HepG2 (cell line): ENCODE results near the gene INTS2. TPM values are rescaled to one million over a fixed set of nuclear protein-coding genes. Genes with fewer than 3 reads are reported as not detected.

Experiments
- ATAD3A ChIP-seq: sonication (generic); formaldehyde crosslinking; IDR thresholded peaks from 2 replicates; pipeline ENCODE4 v1.4.0; 2020; ENCODE audit warnings: missing genetic modification reagents
- CBX2 ChIP-seq, 2 experiments: fragments of 200-600 bp in 1 of 2; sonication (generic); formaldehyde crosslinking in 1 of 2; IDR thresholded peaks; 2 replicates each; pipeline versions ENCODE4 v1.7.0 to v1.8.1; 2018 to 2022; ENCODE audit warnings: low read depth in 2 of 2, low read length in 1 of 2, mild to moderate bottlenecking in 1 of 2, missing genetic modification reagents in 1 of 2
- IRF2 ChIP-seq: IDR thresholded peaks from 2 replicates; pipeline ENCODE4 v1.6.1; 2018; ENCODE audit warnings: missing genetic modification reagents, missing compliant biosample characterization
- MYC ChIP-seq: sonication (generic); formaldehyde crosslinking; IDR thresholded peaks from 2 replicates; pipeline ENCODE4 v1.9.0; 2021; ENCODE audit warnings: missing genetic modification reagents, borderline replicate concordance
- NFRKB ChIP-seq: fragments of 450-650 bp; IDR thresholded peaks from 2 replicates; pipeline ENCODE4 v1.6.1; 2017
- NFYC ChIP-seq: IDR thresholded peaks from 2 replicates; pipeline ENCODE4 v1.6.1; 2016; ENCODE audit warnings: missing genetic modification reagents, missing compliant biosample characterization
- POGZ ChIP-seq: sonication (generic); formaldehyde crosslinking; IDR thresholded peaks from 2 replicates; pipeline ENCODE4 v1.4.0; 2020; ENCODE audit warnings: mild to moderate bottlenecking, missing genetic modification reagents
- RXRA ChIP-seq: sonication (generic); formaldehyde crosslinking; IDR thresholded peaks from 2 replicates; pipeline ENCODE4 v1.5.1; 2020; ENCODE audit warnings: missing genetic modification reagents
- SOX6 ChIP-seq, 2 experiments: fragments of 450-650 bp in 1 of 2; sonication (generic) in 1 of 2; formaldehyde crosslinking in 1 of 2; IDR thresholded peaks; 2 replicates each; pipeline versions ENCODE4 v1.4.0 to v1.6.1; 2017 to 2020; ENCODE audit warnings: antibody characterized with exemption in 1 of 2, mild to moderate bottlenecking in 1 of 2, missing genetic modification reagents in 1 of 2
- ZC3H4 ChIP-seq: sonication (generic); formaldehyde crosslinking; IDR thresholded peaks from 2 replicates; pipeline ENCODE4 v1.4.0; 2020; ENCODE audit warnings: missing genetic modification reagents, borderline replicate concordance
- ZFX ChIP-seq: sonication (generic); formaldehyde crosslinking; IDR thresholded peaks from 2 replicates; pipeline ENCODE4 v1.4.0; 2020; ENCODE audit warnings: mild to moderate bottlenecking, low read depth, missing genetic modification reagents, moderate library complexity
- ZIK1 ChIP-seq: sonication (generic); formaldehyde crosslinking; IDR thresholded peaks from 2 replicates; pipeline ENCODE4 v1.5.0; 2020; ENCODE audit warnings: mild to moderate bottlenecking, low read depth, missing genetic modification reagents, borderline replicate concordance
- ZNF207 ChIP-seq: fragments of 450-650 bp; IDR thresholded peaks from 2 replicates; pipeline ENCODE4 v1.6.1; 2016; ENCODE audit warnings: antibody characterized with exemption, borderline replicate concordance
- ZNF431 ChIP-seq: sonication (generic); formaldehyde crosslinking; IDR thresholded peaks from 2 replicates; pipeline ENCODE4 v1.9.0; 2022; ENCODE audit warnings: missing genetic modification reagents, low read depth, mild to moderate bottlenecking, borderline replicate concordance
- polyA plus RNA-seq, 8 experiments: library from polyadenylated mRNA; depleted of rRNA in 3 of 8; stranded (reverse) in 7 of 8; unstranded in 1 of 8; fragments of >200 nt; fragmentation: Illumina TruSeq in 4 of 8; extraction: Trizol in 4 of 8; gene quantifications; 2 replicates each; pipeline versions ENCODE4 v1.2.1 to v1.2.3, GENCODE V29; 2011 to 2016; ENCODE audit warnings: low read depth in 4 of 8, missing spikeins in 1 of 8, mixed read lengths in 1 of 8; ENCODE audit not compliant: insufficient read depth in 1 of 8
- total RNA-seq, 5 experiments: library from RNA; depleted of rRNA; stranded (reverse); fragments of >200 nt; fragmentation: Illumina TruSeq; extraction: Trizol; gene quantifications; 2 replicates each; pipeline ENCODE4 v1.2.3, GENCODE V29; 2016; ENCODE audit warnings: low read depth in 1 of 5
- TF ChIP-seq, protein P1 (sequence below): sonication (generic); formaldehyde crosslinking; IDR thresholded peaks from 2 replicates; pipeline ENCODE4 v1.4.0; 2020; ENCODE audit warnings: mild to moderate bottlenecking, missing genetic modification reagents
- TF ChIP-seq, protein P2 (sequence below): sonication (generic); formaldehyde crosslinking; IDR thresholded peaks from 2 replicates; pipeline ENCODE4 v1.5.0; 2020; ENCODE audit warnings: missing genetic modification reagents
- TF ChIP-seq, protein P3 (sequence below): sonication (generic); formaldehyde crosslinking; IDR thresholded peaks from 2 replicates; pipeline ENCODE4 v1.5.1; 2020; ENCODE audit warnings: mild to moderate bottlenecking, missing genetic modification reagents, borderline replicate concordance

Gene INTS2
- total and polyA plus RNA-seq, 2 of the 13 experiments (the other 11 are each of a cell fraction or from before 2014, with no cell fraction given) = 20.5 to 30.2 TPM

DNA sequence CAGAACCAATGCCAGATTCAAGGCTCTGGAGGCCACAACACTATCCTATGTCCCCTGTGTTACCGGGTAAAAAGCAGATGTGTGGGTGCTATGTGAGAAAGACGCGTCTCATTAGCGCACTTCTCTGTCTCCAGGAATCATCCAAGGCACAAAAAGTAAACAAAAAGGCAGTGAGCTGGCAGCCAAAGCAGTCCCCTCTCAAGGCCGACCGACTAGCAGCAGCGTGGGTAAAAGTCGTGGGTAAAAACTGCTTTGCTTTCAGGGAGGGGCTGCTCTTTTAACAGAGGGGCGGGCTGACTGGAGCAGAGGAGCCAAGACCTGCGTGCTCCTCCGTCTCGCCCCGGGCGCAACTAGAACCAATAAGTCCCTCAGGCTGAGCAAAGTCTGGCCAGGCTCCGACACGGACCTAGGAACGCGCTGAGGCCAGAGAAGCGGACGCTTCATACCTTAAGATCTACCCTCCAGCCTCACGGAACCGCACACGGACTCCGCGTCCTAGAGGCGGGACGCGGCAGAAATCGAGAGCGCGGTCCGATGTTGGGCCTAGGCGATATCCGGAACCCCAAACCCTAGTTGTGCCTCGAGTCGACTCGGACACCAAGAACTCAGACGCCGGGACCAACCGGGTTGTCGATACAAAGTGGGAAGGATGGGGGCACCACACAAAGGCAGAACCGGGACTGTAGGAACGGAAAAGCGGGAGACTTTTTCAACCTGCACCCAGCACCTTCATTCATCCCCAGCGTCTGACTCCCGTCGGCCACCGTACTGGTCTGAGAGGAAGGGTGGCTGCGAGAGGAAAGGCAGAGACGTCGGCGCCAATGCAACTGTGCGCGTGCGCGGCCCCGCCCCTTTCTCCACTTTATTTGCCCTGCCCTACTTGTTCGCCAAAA is at the start of gene INTS2 (continued):
- TF ChIP-seq SOX6 (IDR thresholded peaks at IDR 0.05) (no peak), SOX6 (CRISPR knock-in tag; IDR thresholded peaks at IDR 0.05) (peak; percentile 63; the same call in 1 of the 2 replicates), ZNF207 (no peak), ZIK1 (CRISPR knock-in tag) (peak; percentile 93; the same call in 1 of the 2 replicates), ZNF431 (CRISPR knock-in tag) (peak; percentile 91; the same call in 1 of the 2 replicates), NFYC (no peak), IRF2 (CRISPR knock-in tag) (peak; percentile 77), CBX2 (IDR thresholded peaks at IDR 0.05; ENCODE audit: low read depth, low read length) (no peak), CBX2 (CRISPR knock-in tag; IDR thresholded peaks at IDR 0.05; ENCODE audit: low read depth) (peak; percentile 85; the same call in 1 of the 2 replicates), MYC (peak; percentile 73; the same call in 1 of the 2 replicates), ZFX (CRISPR knock-in tag) (peak; percentile 100), NFRKB (no peak), ATAD3A (CRISPR knock-in tag) (no peak; the same call in 1 of the 2 replicates), ZC3H4 (CRISPR knock-in tag) (peak; percentile 93; the same call in 1 of the 2 replicates), POGZ (CRISPR knock-in tag) (peak; percentile 92), RXRA (CRISPR knock-in tag) (peak; percentile 68; the same call in 1 of the 2 replicates)
- TF ChIP-seq, protein P1, sequence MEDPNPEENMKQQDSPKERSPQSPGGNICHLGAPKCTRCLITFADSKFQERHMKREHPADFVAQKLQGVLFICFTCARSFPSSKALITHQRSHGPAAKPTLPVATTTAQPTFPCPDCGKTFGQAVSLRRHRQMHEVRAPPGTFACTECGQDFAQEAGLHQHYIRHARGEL (CRISPR knock-in tag) = 0 out of 2 replicates have a peak, but pooled peaks have one; percentile 63
- TF ChIP-seq, protein P2, sequence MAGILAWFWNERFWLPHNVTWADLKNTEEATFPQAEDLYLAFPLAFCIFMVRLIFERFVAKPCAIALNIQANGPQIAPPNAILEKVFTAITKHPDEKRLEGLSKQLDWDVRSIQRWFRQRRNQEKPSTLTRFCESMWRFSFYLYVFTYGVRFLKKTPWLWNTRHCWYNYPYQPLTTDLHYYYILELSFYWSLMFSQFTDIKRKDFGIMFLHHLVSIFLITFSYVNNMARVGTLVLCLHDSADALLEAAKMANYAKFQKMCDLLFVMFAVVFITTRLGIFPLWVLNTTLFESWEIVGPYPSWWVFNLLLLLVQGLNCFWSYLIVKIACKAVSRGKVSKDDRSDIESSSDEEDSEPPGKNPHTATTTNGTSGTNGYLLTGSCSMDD = no peak
- TF ChIP-seq, protein P3, sequence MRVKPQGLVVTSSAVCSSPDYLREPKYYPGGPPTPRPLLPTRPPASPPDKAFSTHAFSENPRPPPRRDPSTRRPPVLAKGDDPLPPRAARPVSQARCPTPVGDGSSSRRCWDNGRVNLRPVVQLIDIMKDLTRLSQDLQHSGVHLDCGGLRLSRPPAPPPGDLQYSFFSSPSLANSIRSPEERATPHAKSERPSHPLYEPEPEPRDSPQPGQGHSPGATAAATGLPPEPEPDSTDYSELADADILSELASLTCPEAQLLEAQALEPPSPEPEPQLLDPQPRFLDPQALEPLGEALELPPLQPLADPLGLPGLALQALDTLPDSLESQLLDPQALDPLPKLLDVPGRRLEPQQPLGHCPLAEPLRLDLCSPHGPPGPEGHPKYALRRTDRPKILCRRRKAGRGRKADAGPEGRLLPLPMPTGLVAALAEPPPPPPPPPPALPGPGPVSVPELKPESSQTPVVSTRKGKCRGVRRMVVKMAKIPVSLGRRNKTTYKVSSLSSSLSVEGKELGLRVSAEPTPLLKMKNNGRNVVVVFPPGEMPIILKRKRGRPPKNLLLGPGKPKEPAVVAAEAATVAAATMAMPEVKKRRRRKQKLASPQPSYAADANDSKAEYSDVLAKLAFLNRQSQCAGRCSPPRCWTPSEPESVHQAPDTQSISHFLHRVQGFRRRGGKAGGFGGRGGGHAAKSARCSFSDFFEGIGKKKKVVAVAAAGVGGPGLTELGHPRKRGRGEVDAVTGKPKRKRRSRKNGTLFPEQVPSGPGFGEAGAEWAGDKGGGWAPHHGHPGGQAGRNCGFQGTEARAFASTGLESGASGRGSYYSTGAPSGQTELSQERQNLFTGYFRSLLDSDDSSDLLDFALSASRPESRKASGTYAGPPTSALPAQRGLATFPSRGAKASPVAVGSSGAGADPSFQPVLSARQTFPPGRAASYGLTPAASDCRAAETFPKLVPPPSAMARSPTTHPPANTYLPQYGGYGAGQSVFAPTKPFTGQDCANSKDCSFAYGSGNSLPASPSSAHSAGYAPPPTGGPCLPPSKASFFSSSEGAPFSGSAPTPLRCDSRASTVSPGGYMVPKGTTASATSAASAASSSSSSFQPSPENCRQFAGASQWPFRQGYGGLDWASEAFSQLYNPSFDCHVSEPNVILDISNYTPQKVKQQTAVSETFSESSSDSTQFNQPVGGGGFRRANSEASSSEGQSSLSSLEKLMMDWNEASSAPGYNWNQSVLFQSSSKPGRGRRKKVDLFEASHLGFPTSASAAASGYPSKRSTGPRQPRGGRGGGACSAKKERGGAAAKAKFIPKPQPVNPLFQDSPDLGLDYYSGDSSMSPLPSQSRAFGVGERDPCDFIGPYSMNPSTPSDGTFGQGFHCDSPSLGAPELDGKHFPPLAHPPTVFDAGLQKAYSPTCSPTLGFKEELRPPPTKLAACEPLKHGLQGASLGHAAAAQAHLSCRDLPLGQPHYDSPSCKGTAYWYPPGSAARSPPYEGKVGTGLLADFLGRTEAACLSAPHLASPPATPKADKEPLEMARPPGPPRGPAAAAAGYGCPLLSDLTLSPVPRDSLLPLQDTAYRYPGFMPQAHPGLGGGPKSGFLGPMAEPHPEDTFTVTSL = 0 out of 2 replicates have a peak, but pooled peaks have one; percentile 29
